Activated CD4-positive, alpha-beta T cell treated with anti-CD3 and anti-CD28 coated beads for 24 hours (primary cell): ENCODE measurements around the gene RNF213.
"Not testable (repeated sequence)": the region's sequence is repeated elsewhere in the genome, so short reads cannot be mapped to it uniquely, and the experiment has no call there.

Experiments
- DNase-seq, 2 donors: peaks; one replicate each; pipeline ENCODE4 v3.0.0-alpha.2; 2020; ENCODE audit warnings: low read depth in 2 of 2

RNF213 gene

DNA sequence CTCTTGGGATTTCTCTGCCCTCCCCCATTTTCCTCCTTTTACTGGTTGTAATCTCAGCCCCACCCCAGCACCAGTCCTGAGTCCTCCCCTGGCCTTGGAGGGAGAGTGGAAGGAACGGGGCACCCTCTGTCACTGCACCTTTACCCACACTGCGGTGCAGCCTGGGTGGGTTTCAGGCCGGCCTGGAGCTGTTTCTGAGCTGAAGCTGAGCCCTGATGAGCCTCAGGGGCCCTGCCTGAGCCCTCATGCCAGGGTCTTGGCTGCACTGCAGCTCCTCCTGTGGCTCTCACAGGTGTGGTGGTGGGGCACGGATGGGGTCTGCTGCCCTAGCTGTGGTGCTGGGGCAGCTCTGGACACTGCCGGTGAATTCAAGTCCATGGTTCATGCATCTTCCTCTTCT, 34.5 kb downstream of the RNF213 start:
- DNase-seq: no peak

GRCh38 chr17:80295559-80295958, 34.9 kb downstream of the RNF213 start:
- DNase-seq: no peak

- no peak for DNase-seq
These were observed 35.6 kb downstream of the RNF213 start for GRCh38 chr17:80296221-80296620.

- DNase-seq: no peak
These were observed 37.4 kb downstream of the RNF213 start for GRCh38 chr17:80297996-80298560.

DNA sequence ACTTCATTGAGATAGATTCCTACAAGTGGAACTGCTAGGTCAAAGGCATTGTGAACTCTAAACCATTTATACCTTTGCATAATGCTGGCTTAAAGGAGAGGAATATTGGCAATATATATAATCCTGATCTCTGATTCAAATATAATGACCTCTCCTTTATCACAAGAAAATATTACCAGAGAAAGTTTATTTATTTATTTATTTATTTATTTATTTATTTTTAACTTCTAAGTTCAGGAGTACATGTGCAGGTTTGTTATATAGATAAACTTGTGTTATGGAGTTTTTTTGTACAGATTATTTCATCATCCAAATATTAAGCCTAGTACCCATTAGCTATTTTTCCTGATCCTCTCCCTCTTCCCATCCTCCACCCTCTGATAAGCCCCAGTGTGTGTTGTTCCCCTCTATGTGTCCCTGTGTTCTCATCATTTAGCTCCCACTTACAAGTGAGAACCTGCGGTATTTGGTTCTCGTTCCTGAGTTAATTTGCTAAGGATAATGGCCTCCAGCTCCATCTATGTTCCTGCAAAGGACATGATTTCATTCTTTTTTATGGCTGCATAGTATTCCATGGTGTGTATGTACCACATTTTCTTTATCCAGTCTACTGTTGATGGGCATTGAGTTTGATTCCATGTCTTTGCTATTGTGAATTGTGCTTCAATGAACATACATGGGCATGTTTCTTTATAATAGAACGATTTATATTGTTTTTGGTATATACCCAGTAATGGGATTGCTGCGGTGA, 38.9 kb downstream of the RNF213 start:
- not testable (repeated sequence) for DNase-seq

DNA sequence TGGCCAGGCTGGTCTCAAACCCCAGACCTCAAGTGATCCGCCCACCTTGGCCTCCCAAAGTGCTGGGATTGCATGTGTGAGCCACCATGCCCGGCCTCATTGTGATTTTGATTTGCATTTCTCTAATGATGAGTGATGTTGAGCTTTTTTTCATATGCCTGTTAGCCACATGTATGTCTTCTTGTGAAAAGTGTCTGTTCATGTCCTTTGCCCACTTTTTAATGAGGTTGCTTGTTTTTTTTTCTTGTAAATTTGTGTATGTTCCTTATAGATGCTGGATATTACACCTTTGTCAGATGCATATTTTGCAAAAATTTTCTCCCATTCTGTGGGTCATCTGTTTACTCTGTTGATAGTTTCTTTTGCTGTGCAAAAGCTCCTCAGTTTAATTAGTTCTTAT, 40.1 kb downstream of the RNF213 start:
- not testable (repeated sequence) for DNase-seq

GRCh38 chr17:80303824-80304223, 43.2 kb downstream of the RNF213 start:
- DNase-seq: no peak

DNA sequence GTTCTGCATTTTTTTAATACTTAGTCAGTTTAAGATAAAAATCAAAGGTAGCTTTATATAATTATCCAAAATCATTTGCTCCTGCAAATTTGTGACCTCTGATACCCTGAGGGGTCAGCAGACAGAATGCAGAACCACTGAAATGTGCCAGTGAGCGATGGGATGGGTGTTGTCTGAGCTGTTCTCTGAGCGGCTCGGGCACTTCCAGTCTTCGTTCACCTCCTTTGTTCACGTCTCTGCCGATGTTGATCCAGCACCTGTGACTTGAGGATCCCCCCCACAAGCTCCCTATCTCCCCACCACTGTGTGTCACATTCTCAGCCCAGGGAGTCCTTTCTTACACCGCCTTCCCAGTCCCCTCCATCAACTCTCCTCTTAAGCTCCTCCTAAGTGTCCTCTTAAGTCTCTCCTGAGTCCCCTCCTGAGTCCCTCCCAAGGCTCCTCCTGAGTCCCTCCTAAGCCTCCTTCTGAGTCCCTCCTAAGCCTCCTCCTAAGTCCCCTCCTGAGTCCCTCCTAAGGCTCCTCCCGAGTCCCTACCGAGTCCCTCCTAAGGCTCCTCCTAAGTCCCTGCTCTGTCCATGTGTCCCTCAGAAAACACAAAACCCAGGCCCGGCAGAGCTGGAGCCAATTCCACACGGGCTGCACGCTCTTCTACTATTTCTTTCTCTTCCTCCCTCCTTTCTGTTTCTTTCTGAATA, 47.5 kb downstream of the RNF213 start:
- DNase-seq: no peak

DNA sequence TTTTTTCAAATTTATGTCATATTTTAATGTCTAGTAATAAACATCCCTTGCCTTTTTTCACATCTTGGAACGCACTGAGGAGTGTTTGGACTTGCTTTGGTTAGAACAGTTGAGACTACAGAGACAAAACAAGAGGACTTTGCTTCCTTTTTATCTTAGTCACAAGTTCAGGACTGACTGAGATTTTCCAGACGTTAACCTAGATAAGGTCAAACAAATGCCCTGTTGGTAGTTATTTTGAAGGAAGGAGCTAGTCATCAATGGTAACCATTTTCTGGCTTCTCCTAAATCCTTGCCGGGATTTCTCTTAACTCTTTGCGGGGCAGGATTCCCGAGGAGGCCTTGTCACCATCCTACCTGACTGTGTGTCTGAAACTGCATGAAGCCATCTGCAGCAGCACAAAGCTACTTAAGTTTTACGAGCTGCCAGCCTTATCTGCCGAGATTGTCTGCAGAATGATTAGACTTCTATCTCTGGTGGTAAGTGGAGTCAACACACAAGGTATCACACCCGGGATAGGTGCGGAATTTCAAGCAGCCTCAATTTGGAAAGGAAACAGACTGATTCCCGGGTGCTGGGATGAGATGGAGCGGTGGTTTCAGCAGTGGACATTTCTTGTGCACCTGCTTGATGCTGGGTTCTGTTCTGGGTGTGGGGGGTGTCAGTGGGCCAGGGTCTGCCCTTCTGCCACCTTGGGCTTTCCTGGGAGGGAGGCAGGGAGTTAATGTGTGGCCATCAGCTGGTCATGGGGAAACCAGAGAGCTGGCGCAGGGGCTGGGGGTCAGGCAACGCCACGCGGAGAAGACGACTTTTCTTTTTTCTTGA, 48.3 kb downstream of the RNF213 start:
- no peak for DNase-seq

- no peak for DNase-seq
These were observed 50.7 kb downstream of the RNF213 start for GRCh38 chr17:80311216-80311827.

- no peak for DNase-seq
These were observed 52.0 kb downstream of the RNF213 start for GRCh38 chr17:80312621-80313135.

DNA sequence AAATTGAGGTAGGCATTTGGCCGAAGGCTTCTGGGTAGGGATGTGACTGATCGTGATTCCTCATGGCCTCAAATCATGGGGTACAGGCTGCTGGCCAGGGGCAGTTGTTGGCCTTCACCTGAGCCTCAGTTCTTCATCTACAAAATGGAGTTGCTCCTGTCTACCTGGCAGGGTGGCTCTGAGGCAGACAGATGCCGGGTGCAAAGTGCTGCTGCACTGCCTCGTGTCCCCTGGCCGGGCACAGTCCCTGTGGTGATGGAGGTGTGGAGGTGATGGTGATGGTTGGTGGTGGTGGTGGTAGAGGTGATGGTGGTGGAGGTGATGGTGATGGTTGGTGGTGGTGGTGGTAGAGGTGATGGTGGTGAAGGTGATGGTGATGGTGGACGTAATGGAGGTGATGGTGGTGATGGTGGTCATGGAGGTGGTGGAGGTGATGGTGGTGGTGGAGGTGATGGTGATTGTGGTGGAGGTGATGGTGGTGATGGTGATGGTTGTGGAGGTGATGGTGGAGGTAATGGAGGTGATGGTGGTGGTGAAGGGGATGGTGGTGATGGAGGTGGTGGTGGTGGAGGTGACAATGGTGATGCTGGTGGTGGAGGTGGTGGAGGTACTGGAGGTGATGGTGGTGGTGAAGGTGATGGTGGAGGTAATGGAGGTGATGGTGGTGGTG, 52.6 kb downstream of the RNF213 start:
- DNase-seq: no peak

DNA sequence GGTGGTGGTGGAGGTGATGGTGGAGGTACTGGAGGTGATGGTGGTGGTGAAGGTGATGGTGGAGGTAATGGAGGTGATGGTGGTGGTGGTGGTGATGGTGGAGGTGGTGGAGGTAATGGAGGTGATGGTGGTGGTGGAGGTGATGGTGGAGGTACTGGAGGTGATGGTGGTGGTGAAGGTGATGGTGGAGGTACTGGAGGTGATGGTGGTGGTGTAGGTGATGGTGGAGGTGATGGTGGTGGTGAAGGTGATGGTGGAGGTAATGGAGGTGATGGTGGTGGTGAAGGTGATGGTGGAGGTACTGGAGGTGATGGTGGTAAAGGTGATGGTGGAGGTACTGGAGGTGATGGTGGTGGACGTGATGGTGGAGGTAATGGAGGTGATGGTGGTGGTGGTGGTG, 53.3 kb downstream of the RNF213 start:
- DNase-seq: not testable (repeated sequence)

DNA sequence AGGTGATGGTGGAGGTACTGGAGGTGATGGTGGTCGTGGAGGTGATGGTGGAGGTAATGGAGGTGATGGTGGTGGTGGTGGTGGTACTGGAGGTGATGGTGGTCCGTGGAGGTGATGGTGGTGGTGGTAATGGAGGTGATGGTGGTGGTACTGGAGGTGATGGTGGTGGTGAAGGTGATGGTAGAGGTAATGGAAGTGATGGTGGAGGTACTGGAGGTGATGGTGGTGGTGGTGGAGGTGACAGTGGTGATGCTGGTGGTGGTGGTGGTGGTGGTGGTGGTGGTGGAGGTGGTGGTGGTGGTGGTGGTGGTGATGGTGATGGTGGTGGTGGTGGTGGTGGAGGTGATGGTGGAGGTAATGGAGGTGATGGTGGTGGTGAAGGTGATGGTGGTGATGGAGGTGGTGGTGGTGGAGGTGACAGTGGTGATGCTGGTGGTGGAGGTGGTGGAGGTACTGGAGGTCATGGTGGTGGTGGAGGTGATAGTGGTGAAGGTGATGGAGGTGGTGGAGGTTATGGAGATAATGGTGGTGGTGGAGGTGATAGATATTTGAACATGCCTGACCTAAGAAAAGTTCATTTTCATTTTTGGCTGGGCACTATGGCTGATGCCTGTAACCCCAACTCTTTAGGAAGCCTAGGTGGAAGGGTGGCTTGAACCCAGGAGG, 55.0 kb downstream of the RNF213 start:
- no peak for DNase-seq

GRCh38 chr17:80316431-80316830, 55.8 kb downstream of the RNF213 start:
- no peak for DNase-seq

DNA sequence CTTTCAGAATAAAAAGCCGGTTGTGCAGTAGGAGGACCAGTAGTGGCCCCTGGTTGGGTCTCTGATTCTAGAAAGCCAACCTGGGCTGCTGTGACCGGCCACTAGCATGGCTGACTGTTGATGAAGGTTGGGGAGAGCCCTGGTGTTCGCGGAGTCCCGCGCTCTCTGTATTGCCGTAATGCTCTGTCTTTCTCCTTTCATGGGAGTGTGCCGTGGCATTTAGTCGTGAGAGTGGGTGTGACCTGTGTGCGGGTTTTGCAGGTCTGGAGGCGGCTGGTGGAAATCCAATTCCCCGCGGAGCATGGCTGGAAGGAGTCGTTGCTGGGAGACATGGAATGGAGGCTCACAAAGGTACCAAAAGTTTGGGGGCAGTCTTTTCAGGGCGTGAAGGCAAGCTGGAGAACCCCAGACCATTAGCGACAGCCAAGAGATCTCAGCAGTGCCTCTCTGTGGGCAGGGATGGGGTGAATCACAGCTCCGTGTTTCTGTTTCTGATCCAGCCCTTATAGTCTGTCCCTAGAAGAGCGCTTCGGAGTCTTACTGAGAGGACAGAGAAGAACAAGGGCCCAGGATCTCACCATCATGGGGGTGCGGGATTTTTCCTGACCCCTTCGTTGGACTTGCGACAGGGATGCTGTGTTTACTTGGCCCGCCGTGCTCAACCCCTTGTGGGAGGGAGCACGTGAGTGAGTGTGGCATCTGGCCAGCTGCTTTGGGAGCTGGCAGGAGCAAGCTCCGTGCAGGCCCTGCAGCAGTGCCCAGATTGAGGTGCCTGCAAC, 56.5 kb downstream of the RNF213 start:
- DNase-seq: no peak

- DNase-seq: no peak
These were observed 57.0 kb downstream of the RNF213 start for GRCh38 chr17:80317706-80317980.

GRCh38 chr17:80318166-80318565, 57.5 kb downstream of the RNF213 start:
- DNase-seq: no peak

GRCh38 chr17:80319262-80319998, 58.8 kb downstream of the RNF213 start:
- DNase-seq: no peak
